ENCODE data around the gene SAMD3. TPM values are rescaled to one million over a fixed set of nuclear protein-coding genes. Genes with fewer than 3 reads are reported as not detected.

Gene SAMD3
- total and polyA plus RNA-seq, 2 of the 8 experiments (the other 6 are each of a cell fraction or from before 2014, with no cell fraction given): 1.8 to 1.9 TPM

DNA sequence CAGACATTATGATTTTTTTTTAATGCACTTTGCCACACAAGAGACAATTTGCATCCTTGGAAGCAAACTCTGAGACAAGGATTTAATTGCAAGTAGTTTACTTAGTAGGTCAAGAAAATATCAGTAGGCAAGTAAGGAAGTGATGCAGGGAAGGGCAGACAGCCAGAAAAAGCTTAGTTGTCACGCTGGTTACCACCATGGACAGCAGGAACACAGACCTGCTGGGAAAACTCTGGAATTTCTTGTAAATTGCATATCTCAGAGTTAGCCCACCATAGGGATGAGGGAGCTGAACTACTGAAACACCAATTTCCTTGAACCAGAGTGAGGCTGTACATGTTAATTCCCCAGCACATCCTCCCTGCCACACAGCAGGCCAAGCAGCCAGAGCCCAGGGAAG lies 111.7 kb downstream of the SAMD3 start:
- H3K56ac ChIP-seq (replicated peaks; ENCODE audit: insufficient read length, low read depth, low read length): no peak overlapping the region
- H3K36me3 ChIP-seq (ENCODE audit: control insufficient read depth in 2 of 4, insufficient read depth in 4 of 4, low read length in 3 of 4): no peaks in the 10 kb centered on the region
- H4K20me1 ChIP-seq (replicated peaks in 1 of 2; ENCODE audit: control insufficient read depth in 1 of 2, insufficient read depth in 2 of 2, low read length in 2 of 2): no peaks in the 10 kb centered on the region
- H3K9me3 ChIP-seq (ENCODE audit: insufficient read depth in 2 of 2, low read depth in 1 of 2, low read length in 1 of 2): no peaks in the 10 kb centered on the region
- no peak overlapping the region for H2BK12ac ChIP-seq (ENCODE audit: low read depth, low read length)
- no peaks in the 10 kb centered on the region for H3K27me3 ChIP-seq (replicated peaks in 1 of 4; ENCODE audit: control insufficient read depth in 3 of 4, extremely low read depth in 1 of 4, insufficient read depth in 3 of 4, low read length in 3 of 4)
- FAIRE-seq: no peak
- no peak overlapping the region for H3K9ac ChIP-seq (replicated peaks in 1 of 4; ENCODE audit: extremely low read depth in 1 of 4, low read depth in 3 of 4, low read length in 3 of 4)
- H3K4me1 ChIP-seq (replicated peaks in 1 of 4; ENCODE audit: control insufficient read depth in 3 of 4, insufficient read depth in 4 of 4, low read length in 3 of 4): no peaks in the 10 kb centered on the region
- H3K23me2 ChIP-seq (ENCODE audit: low read depth, low read length): no peaks in the 10 kb centered on the region
- no peak for DNase-seq (ENCODE audit: low read depth in 1 of 2, low spot score in 2 of 2)
- no peak overlapping the region for H3K27ac ChIP-seq (ENCODE audit: low read depth, low read length)
- no peak overlapping the region for H3K4ac ChIP-seq (replicated peaks; ENCODE audit: insufficient read length, low read depth, low read length)
- no peak overlapping the region for H3K14ac ChIP-seq (ENCODE audit: insufficient read length)
- H3K4me2 ChIP-seq (ENCODE audit: insufficient read depth in 1 of 2, low read depth in 2 of 2, low read length in 2 of 2): no peak overlapping the region
- no peak overlapping the region for H4K8ac ChIP-seq (ENCODE audit: extremely low read depth, insufficient read depth, low read length)
- H2AFZ ChIP-seq (ENCODE audit: low read length): no peak overlapping the region
- no peaks in the 10 kb centered on the region for H3K79me1 ChIP-seq (ENCODE audit: low read depth, low read length)
- no peak overlapping the region for H2AK5ac ChIP-seq (ENCODE audit: low read depth, low read length)
- CTCF ChIA-PET (ENCODE audit: partially characterized antibody): interaction anchor here (0.7 to 1.0 kb wide), 2 partner anchors 30 to 38 kb away, joined by 3 read pairs; no protein-coding TSS in a partner anchor
- no peak overlapping the region for H4K91ac ChIP-seq (replicated peaks; ENCODE audit: insufficient read length, low read length)
- no peak overlapping the region for H3K4me3 ChIP-seq (ENCODE audit: extremely low read depth in 1 of 4, insufficient read depth in 2 of 4, low read depth in 3 of 4, low read length in 4 of 4)
- no peak overlapping the region for H4K5ac ChIP-seq (ENCODE audit: insufficient read length, low read depth, low read length)
- H3K79me2 ChIP-seq (ENCODE audit: control insufficient read depth in 1 of 2, insufficient read depth in 2 of 2, low read length in 2 of 2): no peaks in the 10 kb centered on the region
- WGBS, 2 experiments (ENCODE audit: extremely low coverage in 1 of 2, insufficient coverage in 1 of 2, insufficient read length in 1 of 2, insufficient replicate concordance in 2 of 2, low coverage in 1 of 2, low lambda C conversion rate in 2 of 2, missing lambda C conversion rate in 1 of 2): 84% methylated on average over 1 of the region's 1 CpG; no CpG with 5 or more reads in 1 of the 2 experiments
- no peak overlapping the region for H2BK120ac ChIP-seq (replicated peaks; ENCODE audit: low read depth, low read length)
- no peak overlapping the region for H2BK15ac ChIP-seq (ENCODE audit: low read length)
- no peak overlapping the region for H3K23ac ChIP-seq (ENCODE audit: insufficient read length)
- no peak overlapping the region for H2BK5ac ChIP-seq (ENCODE audit: low read depth, low read length)
- POLR2A ChIA-PET (ENCODE audit: partially characterized antibody): no interaction called here
- H2BK20ac ChIP-seq (ENCODE audit: low read length): no peak overlapping the region
- no peak overlapping the region for H3K18ac ChIP-seq (ENCODE audit: extremely low read depth, low read length)
- TF ChIP-seq FOSL1 (IDR thresholded peaks at IDR 0.05; ENCODE audit: insufficient read depth, low read depth, low read length): no peak

Measured in H1 (cell line).